Pancreas (tissue), 10 donors: ENCODE data around the gene ZNF605. TPM values are rescaled to one million over a fixed set of nuclear protein-coding genes. Genes with fewer than 3 reads are reported as not detected.

Experiments
- ATAC-seq, 4 donors: fragments of 200-7000 bp; cut with Tn5 transposase; one replicate each; pipeline versions ENCODE4 v1.8.0 to v1.9.1; 2020; ENCODE audit warnings: mild to moderate bottlenecking in 4 of 4, moderate library complexity in 4 of 4
- DNase-seq, 6 donors: peaks; one replicate each; pipeline ENCODE4 v3.0.0-alpha.2; 2020
- FAIRE-seq: peaks from 2 replicates; lab custom pipeline; 2012; peaks lifted over from hg19 to GRCh38; lab: Jason Lieb, UNC
- H3K27ac ChIP-seq, 4 donors: fragments of 200-600 bp; sonication (generic); 1 replicate in 3 of 4; 2 replicates in 1 of 4; pipeline versions ENCODE4 v1.5.0 to v1.8.0; 2020
- H3K27me3 ChIP-seq, 4 donors: fragments of 200-600 bp; one replicate each; pipeline ENCODE4 v1.8.0; 2021
- H3K36me3 ChIP-seq, 3 donors: fragments of 200-600 bp; sonication (generic) in 1 of 3; one replicate each; pipeline versions ENCODE4 v1.5.0 to v1.8.0; 2020 to 2021
- H3K4me1 ChIP-seq, 3 donors: fragments of 200-600 bp; one replicate each; pipeline ENCODE4 v1.8.0; 2021
- H3K4me3 ChIP-seq, 4 donors: fragments of 200-600 bp; sonication (generic) in 2 of 4; one replicate each; pipeline versions ENCODE4 v1.5.0 to v1.8.0; 2020 to 2021
- H3K9me3 ChIP-seq, 4 donors: fragments of 200-600 bp; one replicate each; pipeline ENCODE4 v1.8.0; 2021
- CTCF ChIP-seq, 4 donors: fragments of 200-600 bp; sonication (generic) in 3 of 4; IDR thresholded peaks; one replicate each; pipeline versions ENCODE4 v1.5.0 to v1.8.0; 2021; ENCODE audit warnings: antibody characterized with exemption in 4 of 4
- WGBS, 2 donors: extraction: QIAGEN DNeasy Blood & Tissue Kit; methylation state at CpG; one replicate each; pipeline ENCODE4 v1.1.7; 2013; 5-methylcytosine and 5-hydroxymethylcytosine counted together
- intact Hi-C, 3 donors: fragments of 100-400 bp; cut with DNase I; formaldehyde crosslinking; loops; one replicate each; pipeline versions ENCODE4 v1.11.1 to v1.14.2; 2022
- polyA plus RNA-seq, 2 donors: library from polyadenylated mRNA; stranded (reverse); fragments of 200-250 nt; gene quantifications; one replicate each; pipeline ENCODE4 v1.2.3, GENCODE V29; 2013
- total RNA-seq, 6 donors: library from RNA; stranded (reverse); fragmentation: NEBNext Ultra II Directional in 4 of 6; extraction: Animal tissue kit (Norgen Biotek cat#: 25700) in 4 of 6; gene quantifications; one replicate each; pipeline versions ENCODE4 v1.2.1 to v1.2.4, GENCODE V29; 2021 to 2023
- donor health status: healthy with polysubstance abuse.
- donor health status: DM: no; HTN: no; CAD: no; lungs with moderate emphysema.
- donor health status: DM: no; HTN: no; CAD: no.
- donor health status: control.
- donor health status: control.
- donor health status: Bipolar disorder and iron deficiency.
- donor health status: DM: yes; HTN: yes; CAD: no.
- donor health status: DM: no; HTN: no; CAD: no.
- donor health status: DM: no; HTN: no; CAD: no.
- donor health status: DM: yes; HTN: yes; CAD: no.

ZNF605 gene
- total and polyA plus RNA-seq, 8 donors = 3.3 to 8.6 (median 4.2) TPM

- Histone ChIP-seq H3K4me1 (no peaks in the 10 kb centered on the region), H3K36me3 (no peaks in the 10 kb centered on the region), H3K4me3 (no peak overlapping the region), H3K27me3 (no peaks in the 10 kb centered on the region), H3K9me3 (no peaks in the 10 kb centered on the region), H3K27ac (no peak overlapping the region)
- FAIRE-seq (no peak), ATAC-seq (no peak), DNase-seq (no peak)
- TF ChIP-seq CTCF (IDR thresholded peaks at IDR 0.05) = no peak
- intact Hi-C loops = no loop called here
- 21% methylated on average over 16 of the region's 16 CpGs for WGBS, 2 donors
These were observed 48.9 kb downstream of the ZNF605 start for GRCh38 chr12:132907216-132907615.

DNA sequence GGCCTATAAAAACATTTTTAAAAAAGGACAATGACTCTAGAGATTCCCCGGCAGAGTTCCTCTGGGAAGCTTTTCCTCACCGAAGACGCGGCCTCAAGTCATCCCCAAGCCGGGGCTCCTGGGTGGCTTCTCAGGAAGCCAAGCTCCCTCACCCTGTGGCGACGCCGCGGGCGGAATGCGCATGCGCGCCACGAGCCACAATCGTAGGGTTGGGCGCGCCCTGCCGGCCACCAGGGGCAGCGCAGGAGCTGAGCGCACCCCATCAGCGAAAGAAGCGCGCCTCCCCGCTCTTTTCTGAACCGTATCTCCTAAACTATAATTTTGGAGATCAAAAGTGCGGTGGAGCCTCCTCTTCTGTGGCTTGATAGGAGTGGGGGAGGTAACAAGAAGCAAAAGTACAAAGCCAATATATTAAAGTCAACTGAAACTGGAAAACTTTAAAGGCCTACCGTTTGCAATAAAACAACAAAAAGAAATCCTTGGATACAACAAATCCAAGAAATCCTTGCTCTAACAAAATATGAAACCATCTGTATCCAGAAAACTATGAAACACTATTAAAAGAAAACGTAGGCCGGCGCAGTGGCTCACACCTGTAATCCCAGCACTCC, 51.3 kb downstream of the ZNF605 start:
- Histone ChIP-seq H3K27me3 (no peaks in the 10 kb centered on the region), H3K9me3 (no peaks in the 10 kb centered on the region), H3K4me1 (no peaks in the 10 kb centered on the region), H3K4me3 (peak overlapping the region in 2 of 4 donors; percentile 14), H3K36me3 (no peaks in the 10 kb centered on the region), H3K27ac (no peak overlapping the region)
- peak; percentile 63 to 86 (median 73) for TF ChIP-seq CTCF (IDR thresholded peaks at IDR 0.05)
- WGBS, 2 donors = 10 to 11% methylated on average over 30 of the region's 30 CpGs
- intact Hi-C loops = no loop called here
- ATAC-seq (peak; percentile 19 to 54 (median 50)), FAIRE-seq (no peak), DNase-seq (peak; percentile 60 to 93 (median 82))

GRCh38 chr12:132899033-132899432, 57.1 kb downstream of the ZNF605 start:
- intact Hi-C loops = no loop called here
- ATAC-seq (no peak), DNase-seq (no peak), FAIRE-seq (no peak)
- TF ChIP-seq CTCF (IDR thresholded peaks at IDR 0.05) = no peak
- Histone ChIP-seq H3K27me3 (no peaks in the 10 kb centered on the region), H3K4me3 (no peak overlapping the region), H3K27ac (no peak overlapping the region), H3K9me3 (no peaks in the 10 kb centered on the region), H3K36me3 (no peaks in the 10 kb centered on the region), H3K4me1 (no peaks in the 10 kb centered on the region)
- 80 to 87% methylated on average over 5 of the region's 5 CpGs for WGBS, 2 donors

- no peak for ATAC-seq
- Histone ChIP-seq H3K27me3 (no peaks in the 10 kb centered on the region), H3K4me3 (no peak overlapping the region), H3K27ac (no peak overlapping the region), H3K4me1 (peaks cover 0 to 3% (median 0%) of the 10 kb centered on the region in 3 donors), H3K9me3 (no peaks in the 10 kb centered on the region), H3K36me3 (no peaks in the 10 kb centered on the region)
- no peak for FAIRE-seq
- intact Hi-C loops = no loop called here
- 69 to 74% methylated on average over 6 of the region's 6 CpGs for WGBS, 2 donors
- no peak for TF ChIP-seq CTCF (IDR thresholded peaks at IDR 0.05)
- no peak for DNase-seq
These were observed 67.3 kb downstream of the ZNF605 start for GRCh38 chr12:132888852-132889251.
